ENCODE measurements around the gene TRAPPC2L.

The TRAPPC2L gene

DNA sequence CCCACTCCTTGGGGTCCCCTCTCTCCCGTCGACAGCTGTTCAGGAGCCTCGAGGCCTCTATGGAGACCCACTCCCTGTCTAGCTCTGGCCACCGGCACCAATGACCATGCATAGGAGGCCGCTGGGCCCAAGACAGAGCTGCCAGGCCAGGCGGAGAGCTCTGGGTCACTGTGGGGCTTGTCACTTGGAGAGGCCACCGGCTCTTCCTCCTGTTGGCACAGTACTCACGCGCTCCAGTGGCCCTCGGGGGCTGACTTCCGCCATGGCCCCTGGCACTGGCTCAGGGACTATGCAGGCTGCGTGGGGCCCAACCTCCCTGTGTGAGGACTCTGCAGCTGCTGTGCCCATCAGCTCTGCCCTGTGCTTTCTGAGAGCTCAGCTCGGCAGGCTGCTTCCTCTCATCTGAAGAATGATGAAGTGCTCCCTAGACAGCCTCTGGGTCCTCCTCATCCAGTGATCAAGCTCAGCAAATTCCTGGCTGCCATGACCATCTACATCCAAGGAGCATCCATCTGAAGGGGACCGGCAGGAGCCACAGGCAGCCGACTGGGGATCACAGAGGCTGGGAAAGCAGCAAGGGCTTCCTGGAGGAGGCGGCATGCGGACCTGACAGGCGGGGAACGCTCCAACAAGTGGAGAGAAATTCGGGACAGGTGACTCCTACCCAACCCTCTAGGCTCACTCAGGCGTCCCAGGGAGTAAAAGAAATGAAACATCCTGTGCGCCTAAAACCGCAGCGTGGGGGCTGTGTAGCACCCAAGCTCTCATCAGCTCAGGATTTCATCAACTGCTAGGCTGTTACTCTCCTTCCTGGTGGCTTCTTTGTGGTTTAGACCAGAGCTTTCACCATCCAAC is 17.0 kb upstream of the TRAPPC2L start:
- no peak for DNase-seq

DNA sequence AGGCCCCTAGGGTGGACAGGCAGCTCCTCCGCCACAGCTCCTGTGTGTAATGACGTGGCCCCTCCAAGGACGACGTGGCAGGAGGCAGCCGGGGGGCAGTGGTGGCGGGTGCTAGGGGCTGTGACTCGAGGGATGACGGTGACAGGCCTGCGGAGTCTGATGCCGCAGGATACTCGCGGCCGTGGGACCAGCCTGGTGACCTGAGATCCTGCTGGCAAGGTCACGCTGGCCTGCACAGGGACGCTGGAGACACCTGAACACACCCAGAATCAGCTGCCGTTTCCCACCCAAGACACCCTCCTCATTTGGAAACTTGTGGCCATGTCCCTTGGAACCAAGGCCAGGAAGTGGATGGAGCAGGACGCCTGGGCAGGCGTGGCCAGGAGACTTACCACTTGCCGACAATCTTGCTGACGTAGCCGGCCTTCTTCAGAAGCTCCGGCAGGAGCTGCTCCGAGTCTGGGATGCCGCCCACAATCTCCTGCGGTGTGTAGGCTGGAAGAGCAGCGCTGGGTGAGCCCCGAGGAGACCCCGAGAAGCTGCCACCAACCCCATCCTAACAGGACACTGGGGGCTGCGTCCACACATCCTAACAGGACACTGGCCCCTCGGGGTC is 16.2 kb upstream of the TRAPPC2L start:
- DNase-seq, result no peak

DNA sequence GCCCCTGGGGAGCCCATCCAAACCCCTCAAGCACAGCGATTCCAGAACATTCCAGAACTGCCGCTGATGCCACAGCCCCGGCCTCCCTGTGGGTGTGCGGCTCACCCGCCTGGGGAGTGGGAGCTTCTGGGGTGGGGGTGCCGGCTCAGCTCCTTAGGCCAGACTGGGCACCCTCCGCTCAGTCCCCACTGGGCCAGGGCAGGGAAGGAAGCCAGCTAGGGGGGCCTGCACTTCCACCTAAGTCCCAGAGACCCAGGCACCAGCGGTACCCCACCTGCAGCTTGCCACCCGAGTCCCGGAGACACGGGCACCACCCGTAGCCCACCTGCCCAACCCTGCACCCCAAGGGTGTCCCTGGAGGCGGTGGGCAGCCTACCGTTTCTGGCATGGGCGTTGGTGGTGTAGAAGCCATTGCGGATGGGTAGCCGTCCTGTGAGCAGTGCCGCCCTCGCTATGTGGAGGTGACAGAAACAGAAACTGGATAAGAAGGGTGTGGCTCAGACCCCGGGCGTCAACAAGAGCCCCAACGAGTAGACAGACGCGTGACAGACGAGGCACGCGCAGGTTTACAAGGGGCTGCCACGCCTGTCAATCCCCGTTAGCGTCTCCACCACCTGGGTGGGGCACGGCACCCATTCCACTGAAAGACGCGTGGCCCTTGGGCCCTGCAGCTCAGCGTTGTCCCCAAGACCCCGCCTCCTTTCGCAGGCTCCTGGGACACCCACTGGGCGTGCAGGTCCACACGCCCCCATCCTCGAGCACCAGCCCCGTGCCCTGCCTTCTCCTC is 15.2 kb upstream of the TRAPPC2L start:
- DNase-seq, result no peak

DNA sequence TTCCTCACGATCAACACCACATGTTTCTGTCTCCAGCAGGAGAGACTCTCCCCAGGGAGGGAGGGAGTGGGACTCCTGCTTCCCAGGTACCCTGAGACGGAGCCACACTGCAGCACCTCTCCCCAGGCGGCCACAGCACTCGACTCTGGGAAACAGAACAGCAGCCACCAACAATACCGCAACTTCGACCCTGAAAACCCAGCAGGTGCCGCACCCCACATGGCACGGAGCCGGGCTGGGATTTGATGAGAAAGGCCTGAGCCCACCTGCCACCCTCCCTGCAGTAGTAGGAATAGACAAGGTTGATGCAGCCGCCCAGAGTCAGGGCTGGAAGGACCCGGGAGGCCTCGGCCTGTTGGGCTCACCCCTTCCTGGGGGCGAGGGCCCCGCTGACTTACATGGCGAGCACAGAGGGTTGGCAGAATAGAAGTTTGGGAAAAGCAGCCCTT is 14.6 kb upstream of the TRAPPC2L start:
- DNase-seq, result no peak

DNA sequence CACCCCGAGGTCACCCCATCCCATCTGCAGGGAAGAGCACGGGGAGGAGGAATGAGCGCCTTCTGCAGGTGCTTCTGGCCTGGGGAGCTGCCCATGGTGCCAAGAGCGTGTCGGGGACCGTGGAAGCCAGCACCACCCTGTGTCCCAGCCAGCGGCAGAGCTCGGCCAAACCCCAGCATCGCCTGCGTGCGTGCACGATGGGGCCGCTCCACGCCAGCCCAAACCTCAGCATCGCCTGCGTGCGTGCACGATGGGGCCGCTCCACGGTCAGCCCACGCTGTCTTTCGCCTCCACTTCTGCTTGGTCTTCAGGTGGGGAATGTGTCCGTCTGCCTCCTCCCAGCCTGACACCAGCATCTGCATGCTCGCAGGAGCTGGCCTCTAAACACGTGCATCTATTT is 14.1 kb upstream of the TRAPPC2L start:
- no peak for DNase-seq

DNA sequence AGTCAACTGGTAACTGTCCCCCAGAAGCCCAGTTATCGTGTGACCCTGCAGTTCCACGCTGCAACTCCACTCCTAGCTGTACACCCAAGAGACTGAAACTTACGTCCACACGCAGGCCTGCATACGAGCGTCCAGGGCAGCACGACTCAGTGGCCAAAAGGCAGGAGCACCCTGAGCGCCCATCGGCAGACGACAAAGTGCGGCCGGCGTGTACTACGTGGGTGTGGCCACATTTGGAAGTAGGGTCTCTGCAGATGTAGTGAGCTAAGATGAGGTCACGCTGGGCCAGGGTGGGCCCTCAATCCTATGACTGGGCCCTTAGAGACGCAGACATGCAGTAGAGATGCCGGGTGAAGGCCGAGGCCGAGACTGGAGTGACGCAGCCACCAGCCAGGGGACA is 13.7 kb upstream of the TRAPPC2L start:
- no peak for DNase-seq

DNA sequence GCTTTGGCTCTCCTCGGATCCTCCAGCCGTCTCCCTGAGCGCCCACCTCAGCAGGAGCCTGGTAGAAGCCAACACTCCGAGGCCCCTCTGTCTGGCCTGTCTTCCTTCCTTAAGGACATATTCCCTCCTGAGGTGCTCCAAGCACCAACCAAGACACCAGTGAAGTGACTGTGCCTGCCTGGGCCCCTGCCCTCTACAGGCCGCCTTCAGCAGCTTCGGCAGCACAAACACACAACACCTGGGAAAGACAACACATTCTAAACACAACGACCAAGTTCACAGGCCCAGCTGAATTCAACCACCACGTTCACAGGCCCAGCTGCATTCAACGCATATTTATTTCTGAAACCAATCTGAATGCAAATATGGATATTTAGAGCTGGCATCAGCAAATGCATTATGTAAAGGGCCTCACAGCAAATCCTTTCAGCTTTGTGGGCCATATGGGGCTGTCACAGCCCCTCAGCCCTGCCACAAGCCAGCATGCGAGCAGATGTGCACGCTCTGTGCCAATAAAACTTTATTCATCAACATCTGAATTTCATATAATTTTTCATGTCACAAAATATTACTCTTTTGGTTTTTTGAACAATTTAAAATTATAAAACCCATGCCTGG is 12.4 kb upstream of the TRAPPC2L start:
- DNase-seq, result no peak

DNA sequence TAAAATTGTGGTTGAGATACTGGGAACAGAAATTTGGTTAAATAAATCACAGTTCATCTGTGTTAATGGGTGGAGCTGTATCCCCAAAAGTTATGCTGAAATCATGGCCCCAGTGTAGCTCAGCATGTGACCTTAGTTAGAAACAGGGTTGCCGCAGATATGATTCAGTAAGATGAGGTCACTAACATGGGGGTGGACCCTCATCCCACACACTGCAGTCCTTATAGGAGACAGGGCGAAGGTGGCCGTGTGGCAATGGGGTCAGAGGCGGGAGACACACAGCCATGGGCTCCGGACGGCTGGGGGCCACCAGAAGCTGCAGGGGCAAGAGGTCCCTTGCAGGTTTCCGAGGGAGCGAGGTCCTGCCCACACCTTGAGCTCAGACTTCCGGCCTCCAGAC is 10.8 kb upstream of the TRAPPC2L start:
- DNase-seq, result no peak

DNA sequence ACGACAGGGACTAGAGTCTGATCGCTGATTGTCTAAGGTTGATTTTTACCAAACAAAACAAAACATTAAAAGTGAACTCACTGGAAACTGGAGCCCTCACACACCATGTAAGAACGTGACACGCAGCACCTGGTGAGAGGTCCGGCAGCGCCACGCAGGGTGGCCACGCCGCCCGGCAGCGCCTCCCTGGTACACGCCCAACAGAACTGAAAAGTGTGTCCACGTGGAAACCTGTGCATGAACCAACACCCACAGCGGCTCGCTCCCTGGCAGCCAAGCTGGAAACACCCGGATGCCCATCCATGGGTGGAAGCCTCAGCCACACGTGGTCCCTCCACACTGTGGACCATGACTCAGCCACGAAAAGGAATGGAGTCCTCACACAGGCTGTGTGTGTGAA is 9.3 kb upstream of the TRAPPC2L start:
- DNase-seq, result no peak

DNA sequence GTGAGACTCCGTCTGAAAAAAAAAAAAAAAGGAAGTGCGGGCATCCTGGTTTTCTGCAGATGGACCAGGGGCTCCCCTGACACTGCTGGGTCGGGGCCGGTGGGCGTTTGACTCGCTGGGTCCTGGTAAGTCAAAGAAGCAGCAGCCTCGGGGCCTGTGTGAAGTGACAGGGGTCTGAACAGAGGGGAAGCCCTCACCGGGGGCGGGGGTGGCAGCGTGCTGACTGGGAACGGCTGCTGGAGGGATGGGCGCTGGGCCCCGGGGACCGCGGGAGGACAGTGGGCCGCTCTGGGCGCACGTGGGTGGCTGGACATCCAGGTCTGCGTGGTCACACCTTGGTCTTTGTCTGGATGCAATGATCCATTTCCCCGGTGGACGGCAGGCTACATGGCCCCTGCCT is 8.4 kb upstream of the TRAPPC2L start:
- DNase-seq, result no peak

DNA sequence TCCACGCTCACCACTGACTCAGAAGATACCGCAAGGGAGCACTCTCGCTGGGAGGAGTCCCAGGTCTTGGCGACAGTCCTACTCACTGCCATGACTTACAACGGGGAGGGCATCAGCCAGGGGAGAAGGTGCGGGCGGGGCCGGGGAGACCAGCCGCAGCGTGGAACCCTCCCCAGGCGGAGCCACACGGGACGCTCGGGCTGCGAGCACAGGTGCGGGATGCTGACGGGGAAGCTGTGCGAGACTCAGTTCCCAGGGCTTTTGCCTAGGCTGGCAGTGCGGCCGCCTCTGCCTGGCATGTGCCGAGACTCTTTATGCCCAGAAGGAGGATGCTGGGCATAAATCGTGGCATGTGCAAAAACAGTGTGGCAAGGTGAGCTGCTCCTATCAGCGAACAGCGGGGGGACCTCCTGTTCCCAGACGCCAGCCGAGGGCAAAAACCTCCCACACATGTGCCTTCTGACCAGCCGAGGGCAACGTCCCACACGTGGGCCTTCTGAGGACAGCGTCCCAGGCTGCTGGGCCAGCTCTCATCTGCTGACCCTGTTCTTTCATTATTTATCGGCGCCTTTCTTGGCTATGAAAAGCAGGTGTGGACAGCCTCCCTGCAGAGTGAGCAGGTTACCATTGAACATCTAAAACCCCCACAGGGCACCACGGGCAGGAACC is 6.3 kb upstream of the TRAPPC2L start:
- DNase-seq, result no peak

DNA sequence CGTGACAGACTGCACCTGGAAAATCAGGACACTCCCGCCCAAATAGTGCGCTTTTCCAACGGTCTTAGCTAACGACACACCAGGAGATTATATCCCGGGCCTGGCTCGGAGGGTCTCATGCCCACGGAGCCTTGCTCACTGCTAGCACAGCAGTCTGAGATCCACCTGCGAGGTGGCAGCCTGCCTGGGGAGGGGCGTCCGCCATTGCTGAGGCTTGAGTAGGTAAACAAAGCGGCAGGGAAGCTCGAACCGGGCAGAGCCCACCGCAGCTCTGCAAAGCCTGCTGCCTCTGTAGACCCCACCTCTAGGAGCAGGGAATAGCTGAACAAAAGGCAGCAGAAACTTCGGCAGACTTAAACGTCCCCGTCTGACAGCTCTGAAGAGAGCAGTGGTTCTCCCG is 5.3 kb upstream of the TRAPPC2L start:
- no peak for DNase-seq

DNA sequence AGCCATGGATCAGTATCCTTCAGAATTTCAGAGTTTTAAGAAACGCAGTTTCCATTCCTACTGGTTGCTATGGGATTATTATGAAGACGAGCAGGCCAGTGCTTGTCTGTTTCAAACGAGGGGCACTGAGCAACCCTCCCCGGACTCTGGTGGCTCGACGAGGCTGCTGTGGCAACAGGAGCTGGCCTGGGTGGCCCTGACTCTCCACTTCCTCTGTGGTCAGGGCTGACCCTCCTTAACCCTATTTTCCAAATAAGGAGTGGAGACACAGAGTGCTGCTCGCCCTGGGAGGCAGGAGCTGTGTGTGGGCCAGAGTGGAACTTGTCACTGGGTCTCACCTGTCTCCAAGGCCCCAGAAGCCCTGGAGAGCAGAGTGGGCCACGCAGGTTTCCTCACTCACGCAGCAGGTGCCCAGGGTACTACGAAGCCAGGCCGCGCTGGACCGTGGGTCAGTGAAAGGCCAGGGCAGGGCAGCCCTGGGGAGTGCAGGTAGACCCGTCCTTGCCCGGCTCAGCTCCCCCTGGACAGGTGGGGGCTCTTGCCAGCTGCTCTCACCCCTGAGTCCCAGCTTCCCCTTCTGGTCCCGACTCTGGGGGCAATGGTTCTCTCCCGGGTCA is 3.5 kb upstream of the TRAPPC2L start:
- DNase-seq, result peak in 1 of 2 donors; percentile 17

DNA sequence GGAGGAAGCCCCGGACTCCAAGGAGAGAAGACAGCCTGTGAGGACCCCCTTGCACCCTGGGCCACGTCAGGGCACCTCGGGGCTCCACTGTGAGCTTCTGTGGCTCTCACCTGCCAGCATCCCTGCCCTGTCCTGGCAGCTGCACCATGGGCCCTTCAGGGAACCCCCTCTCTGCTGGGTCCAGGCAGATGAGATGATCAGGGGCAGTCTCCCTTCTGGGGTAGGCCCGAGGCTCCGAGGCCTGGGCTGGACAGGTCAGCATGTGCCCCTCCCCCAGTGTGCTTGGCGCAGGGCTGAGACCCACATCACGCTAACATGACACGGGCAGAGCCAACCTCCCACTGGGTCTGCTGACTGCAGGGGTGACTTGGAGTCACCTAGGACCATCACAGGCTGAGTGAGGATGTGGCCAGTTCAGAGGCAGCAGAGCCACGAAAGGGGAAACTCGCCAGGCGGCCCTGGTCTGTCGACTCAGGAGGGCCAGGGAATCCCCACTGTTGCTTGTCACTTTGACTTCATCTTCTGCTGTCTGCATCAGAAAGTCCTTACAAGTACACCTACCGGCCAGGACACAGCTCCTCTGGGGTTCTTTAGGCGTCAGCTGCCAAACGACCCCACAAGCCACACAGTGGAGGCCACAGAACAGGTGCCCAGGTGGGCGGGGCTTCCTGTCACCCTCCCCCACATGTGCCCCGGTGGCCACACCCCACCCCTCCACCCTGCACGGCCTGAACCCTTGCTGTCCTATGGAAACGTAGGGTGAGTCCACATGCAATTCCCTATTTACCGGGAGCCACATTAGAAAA is 2.4 kb upstream of the TRAPPC2L start:
- peak; percentile 36 to 60 for DNase-seq

DNA sequence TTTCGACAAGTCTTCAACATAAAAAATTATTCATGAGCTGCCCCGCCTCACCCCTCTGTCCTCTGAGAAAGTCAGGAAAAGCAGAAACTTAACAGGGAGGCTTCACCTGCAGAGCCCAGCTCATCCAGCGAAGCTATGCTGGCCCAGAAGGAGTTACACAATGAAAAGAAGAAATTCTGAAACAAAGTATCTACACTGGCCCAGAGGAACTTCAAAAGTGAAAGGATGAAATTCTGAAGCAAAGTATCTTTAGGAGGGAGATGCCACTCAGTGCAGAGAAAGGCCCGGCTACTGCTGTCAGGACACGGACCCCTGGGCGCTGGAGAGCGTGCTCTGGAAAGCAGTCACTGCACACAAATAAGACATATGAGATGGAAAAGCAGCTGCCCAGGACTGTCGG is 1.8 kb upstream of the TRAPPC2L start:
- DNase-seq, result no peak

DNA sequence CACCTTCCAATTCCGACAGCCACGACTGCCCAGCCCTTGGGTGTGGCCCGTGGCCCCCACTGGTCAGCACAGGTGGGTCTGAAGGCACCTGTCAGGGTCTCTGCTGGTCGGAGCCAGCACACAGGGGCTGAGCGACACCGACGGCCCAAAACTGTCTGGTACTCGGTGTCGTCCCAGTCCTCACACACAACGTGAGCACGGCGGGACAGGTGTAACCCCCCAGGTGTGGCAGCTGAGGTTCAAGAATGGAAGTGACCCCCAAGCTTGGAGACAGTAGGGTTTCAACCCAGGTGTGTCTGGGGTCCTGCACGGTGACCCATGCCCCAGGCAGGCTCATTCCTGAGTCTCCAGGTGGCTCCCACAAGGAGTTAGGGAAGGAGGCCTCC is 1.2 kb upstream of the TRAPPC2L start:
- no peak for DNase-seq

DNA sequence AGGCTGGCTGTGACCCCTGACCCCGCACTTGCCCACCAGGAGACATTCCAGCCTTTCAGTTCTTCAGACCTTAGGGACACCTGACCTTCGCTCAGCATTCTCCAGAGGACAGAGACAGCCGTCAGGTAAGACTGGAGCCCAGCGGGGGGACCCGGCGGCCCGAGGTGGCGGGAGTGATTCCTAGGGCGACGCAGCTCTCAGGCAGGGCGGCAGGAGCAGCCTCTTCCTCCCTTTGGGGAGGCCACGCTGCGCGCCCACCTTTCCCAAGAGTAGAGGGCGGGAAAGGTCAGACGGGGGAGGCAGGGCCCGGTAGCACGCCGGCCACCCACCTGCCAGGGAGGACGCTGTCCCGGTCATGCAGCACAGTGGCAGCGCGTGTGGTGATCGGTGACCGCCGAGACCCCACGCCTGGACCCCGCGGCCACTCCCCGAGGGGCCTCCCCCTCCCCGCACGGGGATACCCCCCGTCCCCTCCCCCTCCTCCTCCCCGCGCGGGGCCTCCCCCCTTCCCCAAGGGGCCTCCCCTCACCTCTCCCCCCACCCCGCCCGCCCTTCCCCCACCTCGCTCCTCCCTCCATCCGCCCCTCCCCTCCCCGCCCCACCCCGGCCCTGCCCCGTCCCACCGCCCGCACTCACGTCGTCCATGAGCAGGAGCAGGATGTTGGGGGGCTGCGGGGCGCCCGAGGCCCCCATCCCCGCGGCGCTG is 652 bp upstream of the TRAPPC2L start:
- peak in 1 of 2 donors; percentile 5 for DNase-seq

DNA sequence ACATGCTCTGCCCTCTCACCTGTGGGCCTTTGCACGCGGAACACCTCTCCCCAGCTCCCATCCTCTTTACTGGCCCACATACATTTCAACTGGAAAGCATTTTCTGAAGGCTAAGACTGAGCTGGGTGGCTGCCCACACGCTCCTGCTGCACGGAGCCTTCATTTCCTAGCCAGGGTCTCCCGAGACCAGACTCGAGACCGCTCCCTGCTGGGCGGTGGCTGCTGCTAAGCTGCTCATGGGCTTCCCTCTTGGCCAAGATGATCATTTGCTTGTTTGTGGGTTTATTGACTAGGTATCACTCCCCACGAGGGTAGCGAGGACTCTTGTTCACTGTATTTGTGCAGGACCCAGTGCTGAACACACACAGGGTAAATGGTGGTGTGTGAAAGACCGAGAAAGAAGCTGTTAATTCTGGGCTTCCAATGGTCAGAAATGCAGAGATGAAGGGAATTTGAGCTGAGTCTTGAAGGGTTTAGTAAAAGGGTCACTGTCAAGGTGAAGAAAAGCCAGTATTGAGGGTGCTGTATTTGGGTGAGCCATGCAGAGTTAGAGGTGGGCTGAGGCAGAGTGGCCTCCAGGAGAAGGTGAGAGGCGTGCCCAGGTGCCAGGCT is 907 bp downstream of the TRAPPC2L start:
- DNase-seq, result peak; percentile 75 to 78

DNA sequence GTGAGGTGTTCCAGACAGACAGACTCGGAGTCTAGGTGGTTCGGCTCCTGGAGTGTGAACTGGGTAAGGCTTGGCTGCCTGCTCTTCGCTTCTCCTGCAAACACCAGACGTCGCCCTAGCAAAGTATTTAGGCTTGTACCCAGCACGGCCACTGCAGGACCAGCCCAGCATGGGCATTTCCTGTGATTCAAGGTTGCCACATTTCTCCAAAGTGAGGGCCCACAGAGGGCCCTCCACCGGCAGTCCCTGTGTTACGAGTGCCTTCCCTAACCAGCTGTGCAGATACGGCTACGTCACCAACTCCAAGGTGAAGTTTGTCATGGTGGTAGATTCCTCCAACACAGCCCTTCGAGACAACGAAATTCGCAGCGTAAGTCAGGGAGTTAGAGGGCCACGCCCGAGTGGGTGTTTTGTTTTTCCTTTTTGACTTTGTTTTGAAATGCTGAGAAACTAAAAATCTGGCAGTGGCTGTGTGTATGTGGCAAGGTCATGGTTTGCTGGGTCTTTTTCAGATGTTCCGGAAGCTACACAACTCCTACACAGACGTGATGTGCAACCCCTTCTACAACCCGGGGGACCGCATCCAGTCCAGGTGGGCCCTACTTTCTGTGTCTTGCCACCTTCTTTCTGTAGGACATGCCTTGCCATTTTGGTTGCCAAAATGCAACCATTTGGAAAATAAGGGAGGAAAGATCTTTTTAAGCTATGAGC is 2.6 kb downstream of the TRAPPC2L start:
- DNase-seq, result no peak

DNA sequence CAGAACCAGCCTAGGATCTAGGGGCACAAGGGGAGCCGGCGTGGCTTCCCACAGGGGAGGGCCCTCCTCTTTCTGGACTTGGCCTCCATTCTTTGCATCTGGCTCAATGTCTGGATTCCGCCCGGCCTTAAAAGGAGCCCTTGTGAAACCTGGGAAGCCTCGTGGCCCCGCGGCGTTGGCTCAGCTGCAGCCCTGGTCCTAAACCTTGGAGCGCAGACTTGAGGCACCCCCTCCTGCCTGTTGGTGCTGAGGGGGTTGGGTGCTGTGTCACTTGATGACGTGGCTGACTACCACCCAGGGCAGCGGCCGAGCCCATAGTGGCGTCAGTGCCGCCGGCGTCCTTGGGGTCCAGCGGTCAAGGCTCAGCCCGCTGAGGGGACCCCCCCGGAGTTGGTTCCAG is 4.4 kb downstream of the TRAPPC2L start:
- DNase-seq, result no peak
